Gastroesophageal sphincter (tissue), 4 donors: ENCODE measurements around the gene FLNA. TPM values are rescaled to one million over a fixed set of nuclear protein-coding genes. Genes with fewer than 3 reads are reported as not detected.

Source experiments
- ATAC-seq: fragments of 150-250 bp; one replicate; pipeline ENCODE4 v1.9.1; 2016; ENCODE audit warnings: mild to moderate bottlenecking, moderate library complexity
- H3K27ac ChIP-seq, 4 donors: fragments of 200-600 bp; sonication (generic) in 3 of 4; 1 replicate in 3 of 4; 2 replicates in 1 of 4; pipeline ENCODE4 v1.5.1; 2016 to 2019
- H3K27me3 ChIP-seq: fragments of 200-600 bp; sonication (generic); one replicate; pipeline ENCODE4 v1.5.1; 2019
- H3K36me3 ChIP-seq, 2 donors: fragments of 200-600 bp; sonication (generic); one replicate each; pipeline ENCODE4 v1.5.1; 2019; ENCODE audit warnings: control low read depth in 1 of 2
- H3K4me1 ChIP-seq, 3 donors: fragments of 200-600 bp; sonication (generic); 1 replicate in 2 of 3; 2 replicates in 1 of 3; pipeline ENCODE4 v1.5.1; 2016 to 2019; ENCODE audit warnings: control low read depth in 2 of 3
- H3K4me3 ChIP-seq, 2 donors: fragments of 200-600 bp; sonication (generic); one replicate each; pipeline ENCODE4 v1.5.1; 2019; ENCODE audit warnings: mild to moderate bottlenecking in 1 of 2, moderate library complexity in 1 of 2
- H3K9me3 ChIP-seq, 3 donors: fragments of 200-600 bp; sonication (generic); one replicate each; pipeline ENCODE4 v1.5.1; 2017 to 2019; ENCODE audit warnings: control low read depth in 2 of 3
- CTCF ChIP-seq, 4 experiments: fragments of 200-600 bp in 2 of 4; fragments of 450-650 bp in 2 of 4; sonication (generic) in 1 of 4; IDR thresholded peaks; one replicate each; pipeline ENCODE4 v1.5.1; 2017 to 2019; ENCODE audit warnings: antibody characterized with exemption in 4 of 4, mild to moderate bottlenecking in 2 of 4, moderate library complexity in 2 of 4
- EP300 ChIP-seq: sonication (generic); formaldehyde crosslinking; IDR thresholded peaks from one replicate; pipeline ENCODE4 v1.6.1; 2017; ENCODE audit warnings: antibody characterized with exemption, mild to moderate bottlenecking
- POLR2A ChIP-seq, 2 donors: fragments of 450-650 bp; IDR thresholded peaks; one replicate each; pipeline ENCODE4 v1.6.1; 2017; ENCODE audit warnings: antibody characterized with exemption in 2 of 2, mild to moderate bottlenecking in 2 of 2, moderate library complexity in 1 of 2
- POLR2AphosphoS5 ChIP-seq: sonication (generic); formaldehyde crosslinking; IDR thresholded peaks from one replicate; pipeline ENCODE4 v1.6.1; 2017; ENCODE audit warnings: antibody characterized with exemption
- WGBS, 2 donors: methylation state at CpG; one replicate each; pipeline ENCODE4 v1.1.5; 2018; ENCODE audit warnings: low coverage in 1 of 2; 5-methylcytosine and 5-hydroxymethylcytosine counted together
- total RNA-seq, 4 donors: library from RNA; depleted of rRNA; stranded (reverse); fragments of >200 nt; gene quantifications; one replicate each; pipeline ENCODE4 v1.1.0, GENCODE V29; 2016

The FLNA gene
- total RNA-seq, 4 donors from 2014 or later: 7,815 to 15,318 (median 8,757) TPM

- Histone ChIP-seq H3K36me3 (peaks cover 0 to 17% of the 10 kb centered on the region in 2 donors), H3K4me3 (no peak overlapping the region), H3K27ac (peak overlapping the region in 2 of 4 donors; percentile 94), H3K9me3 (no peaks in the 10 kb centered on the region), H3K27me3 (no peaks in the 10 kb centered on the region), H3K4me1 (peaks cover 0 to 16% (median 3%) of the 10 kb centered on the region in 3 donors)
- 83% methylated on average over 5 of the region's 8 CpGs; no CpG with 5 or more reads in 1 of the 2 donors for WGBS, 2 donors
- ATAC-seq: no peak
- TF ChIP-seq POLR2A (IDR thresholded peaks at IDR 0.05): no peak
- TF ChIP-seq EP300: no peak
- no peak for TF ChIP-seq POLR2AphosphoS5
- no peak for TF ChIP-seq CTCF (IDR thresholded peaks at IDR 0.05)
These were observed 38.7 kb upstream of the FLNA start for GRCh38 chrX:154413142-154413541.

- no peaks in the 10 kb centered on the region for H3K27me3 ChIP-seq
- peaks cover 0 to 16% (median 3%) of the 10 kb centered on the region in 3 donors for H3K4me1 ChIP-seq
- H3K27ac ChIP-seq: peak overlapping the region; percentile 85 to 94 (median 93)
- TF ChIP-seq POLR2A (IDR thresholded peaks at IDR 0.05): no peak
- TF ChIP-seq POLR2AphosphoS5: no peak
- ATAC-seq: peak; percentile 40
- WGBS, 2 donors: no CpG with 5 or more reads among the region's 4 CpGs
- no peaks in the 10 kb centered on the region for H3K9me3 ChIP-seq
- H3K4me3 ChIP-seq: peak overlapping the region; percentile 81 to 85
- peaks cover 0 to 17% of the 10 kb centered on the region in 2 donors for H3K36me3 ChIP-seq
These were observed 38.0 kb upstream of the FLNA start for GRCh38 chrX:154412468-154412867.

GRCh38 chrX:154411981-154412340 lies 37.5 kb upstream of the FLNA start:
- Histone ChIP-seq H3K36me3 (peaks cover 0 to 17% of the 10 kb centered on the region in 2 donors), H3K27ac (peak overlapping the region; percentile 85 to 94 (median 93)), H3K27me3 (no peaks in the 10 kb centered on the region), H3K4me3 (peak overlapping the region; percentile 81 to 85), H3K4me1 (peaks cover 0 to 16% (median 3%) of the 10 kb centered on the region in 3 donors), H3K9me3 (no peaks in the 10 kb centered on the region)
- TF ChIP-seq POLR2AphosphoS5: peak; percentile 20
- no peak for TF ChIP-seq EP300
- no peak for TF ChIP-seq POLR2A (IDR thresholded peaks at IDR 0.05)
- TF ChIP-seq CTCF (IDR thresholded peaks at IDR 0.05): no peak
- peak; percentile 73 for ATAC-seq
- 63% methylated on average over 4 of the region's 29 CpGs; no CpG with 5 or more reads in 1 of the 2 donors for WGBS, 2 donors

GRCh38 chrX:154409222-154409871 lies 34.9 kb upstream of the FLNA start, which contains the start of gene DNASE1L1:
Gene DNASE1L1, minus strand, starts transcription at chrX:154409254. Its CDS starts 3,686 bp downstream, at chrX:154405568.
- 70% methylated on average over 2 of the region's 26 CpGs; no CpG with 5 or more reads in 1 of the 2 donors for WGBS, 2 donors

More at GRCh38 chrX:154409222-154409871, 34.9 kb upstream of the FLNA start, which contains the start of gene DNASE1L1:
- peak; percentile 66 for ATAC-seq
- Histone ChIP-seq H3K4me3 (peak within 1 kb of the TSS; percentile 11 to 40), H3K27me3 (no peaks in the 10 kb centered on the region), H3K36me3 (peaks cover 0 to 12% of the 10 kb centered on the region in 2 donors), H3K9me3 (no peaks in the 10 kb centered on the region), H3K4me1 (peaks cover 0 to 16% (median 3%) of the 10 kb centered on the region in 3 donors), H3K27ac (peak within 1 kb of the TSS in 3 of 4 donors; percentile 56 to 65 (median 59))
- TF ChIP-seq CTCF (IDR thresholded peaks at IDR 0.05): no peak
- no peak for TF ChIP-seq POLR2A (IDR thresholded peaks at IDR 0.05)
- TF ChIP-seq POLR2AphosphoS5: no peak
- TF ChIP-seq EP300: no peak
